Progenitor cell of endocrine pancreas (in vitro differentiated cells): ENCODE measurements around the gene KRTAP4-8. TPM values are rescaled to one million over a fixed set of nuclear protein-coding genes. Genes with fewer than 3 reads are reported as not detected.
"Not testable (repeated sequence)": the region's sequence is repeated elsewhere in the genome, so short reads cannot be mapped to it uniquely, and the experiment has no call there.

Source experiments
- DNase-seq: peaks from one replicate; pipeline ENCODE4 v3.0.0; 2021; ENCODE audit warnings: low spot score; ENCODE audit not compliant: unreplicated experiment
- H3K27ac Mint-ChIP-seq: 2 replicates; pipeline ENCODE4 v1.8.0; 2021; ENCODE audit warnings: mild to moderate bottlenecking, moderate library complexity, mixed read lengths
- H3K27me3 Mint-ChIP-seq: 2 replicates; pipeline ENCODE4 v1.8.0; 2021; ENCODE audit warnings: mixed read lengths
- H3K36me3 Mint-ChIP-seq: 2 replicates; pipeline ENCODE4 v1.8.0; 2022; ENCODE audit warnings: mixed read lengths; ENCODE audit not compliant: insufficient read depth
- H3K4me1 Mint-ChIP-seq: 2 replicates; pipeline ENCODE4 v1.8.0; 2021; ENCODE audit warnings: low read depth, mixed read lengths
- H3K4me3 Mint-ChIP-seq: 2 replicates; pipeline ENCODE4 v1.8.0; 2021; ENCODE audit warnings: low read depth, mild to moderate bottlenecking, moderate library complexity, mixed read lengths
- H3K9me3 Mint-ChIP-seq: 2 replicates; pipeline ENCODE4 v1.8.0; 2021; ENCODE audit warnings: low read depth, mixed read lengths
- total RNA-seq: library from RNA; stranded (reverse); gene quantifications from 2 replicates; pipeline ENCODE4 v1.2.1, GENCODE V29; 2021
- TF ChIP-seq, protein P1 (sequence below): fragments of 200-600 bp; sonication (generic); IDR thresholded peaks from one replicate; pipeline ENCODE4 v1.5.0; 2021; ENCODE audit warnings: antibody characterized with exemption, mild to moderate bottlenecking; ENCODE audit not compliant: unreplicated experiment

KRTAP4-8 gene
- total RNA-seq, 1 donor from 2014 or later, result not detected

- Mint-ChIP-seq H3K27me3 (peaks cover 5% of the 10 kb centered on the region), H3K36me3 (no peaks in the 10 kb centered on the region), H3K4me1 (peaks cover 6% of the 10 kb centered on the region), H3K27ac (no peak overlapping the region), H3K4me3 (no peak overlapping the region), H3K9me3 (peaks cover 12% of the 10 kb centered on the region)
- TF ChIP-seq, protein P1, sequence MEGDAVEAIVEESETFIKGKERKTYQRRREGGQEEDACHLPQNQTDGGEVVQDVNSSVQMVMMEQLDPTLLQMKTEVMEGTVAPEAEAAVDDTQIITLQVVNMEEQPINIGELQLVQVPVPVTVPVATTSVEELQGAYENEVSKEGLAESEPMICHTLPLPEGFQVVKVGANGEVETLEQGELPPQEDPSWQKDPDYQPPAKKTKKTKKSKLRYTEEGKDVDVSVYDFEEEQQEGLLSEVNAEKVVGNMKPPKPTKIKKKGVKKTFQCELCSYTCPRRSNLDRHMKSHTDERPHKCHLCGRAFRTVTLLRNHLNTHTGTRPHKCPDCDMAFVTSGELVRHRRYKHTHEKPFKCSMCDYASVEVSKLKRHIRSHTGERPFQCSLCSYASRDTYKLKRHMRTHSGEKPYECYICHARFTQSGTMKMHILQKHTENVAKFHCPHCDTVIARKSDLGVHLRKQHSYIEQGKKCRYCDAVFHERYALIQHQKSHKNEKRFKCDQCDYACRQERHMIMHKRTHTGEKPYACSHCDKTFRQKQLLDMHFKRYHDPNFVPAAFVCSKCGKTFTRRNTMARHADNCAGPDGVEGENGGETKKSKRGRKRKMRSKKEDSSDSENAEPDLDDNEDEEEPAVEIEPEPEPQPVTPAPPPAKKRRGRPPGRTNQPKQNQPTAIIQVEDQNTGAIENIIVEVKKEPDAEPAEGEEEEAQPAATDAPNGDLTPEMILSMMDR, result no peak
- no peak for DNase-seq
Measured at GRCh38 chr17:41107941-41108450, 10.1 kb upstream of the KRTAP4-8 start.

GRCh38 chr17:41105347-41105746 lies 7.4 kb upstream of the KRTAP4-8 start, which contains the start of gene KRTAP4-9:
KRTAP4-9 (plus strand) TSS chr17:41105389; CDS start chr17:41105389, 0 bp downstream.
- H3K4me3 Mint-ChIP-seq, H3K4me1 Mint-ChIP-seq, H3K27me3 Mint-ChIP-seq, H3K27ac Mint-ChIP-seq, H3K36me3 Mint-ChIP-seq, H3K9me3 Mint-ChIP-seq, DNase-seq: not testable (repeated sequence)

DNA sequence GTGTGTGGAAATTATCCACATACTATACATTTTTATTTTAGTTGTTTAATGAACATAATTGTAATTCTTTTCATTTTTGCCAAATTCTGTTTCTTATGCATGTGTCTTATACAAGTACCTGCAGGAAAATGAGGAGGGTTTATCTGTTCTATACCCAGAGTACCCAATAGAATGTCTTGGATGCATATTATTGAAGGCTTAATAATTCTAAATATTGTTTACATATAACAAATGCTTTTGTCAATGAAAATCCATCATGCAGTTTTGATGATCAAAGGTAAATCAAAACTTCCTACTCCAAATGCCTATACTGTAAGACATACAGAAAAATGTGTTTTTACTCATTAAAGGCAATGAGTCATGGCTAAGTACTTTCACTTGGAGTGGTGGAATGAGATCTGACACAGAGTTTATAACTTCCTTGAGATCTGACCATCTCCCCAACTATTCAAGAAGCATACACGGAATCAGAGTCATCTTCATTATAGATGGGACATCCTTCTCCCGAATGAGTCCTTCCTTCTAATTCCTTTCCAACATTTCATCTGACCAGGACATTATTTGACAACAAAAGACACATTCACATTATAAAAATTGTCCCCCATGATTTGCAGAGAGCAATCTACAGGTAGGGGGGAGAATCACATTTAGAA lies 6.6 kb upstream of the KRTAP4-8 start:
- DNase-seq, H3K36me3 Mint-ChIP-seq, H3K4me3 Mint-ChIP-seq, H3K9me3 Mint-ChIP-seq, H3K4me1 Mint-ChIP-seq, H3K27me3 Mint-ChIP-seq, H3K27ac Mint-ChIP-seq: not testable (repeated sequence)

DNA sequence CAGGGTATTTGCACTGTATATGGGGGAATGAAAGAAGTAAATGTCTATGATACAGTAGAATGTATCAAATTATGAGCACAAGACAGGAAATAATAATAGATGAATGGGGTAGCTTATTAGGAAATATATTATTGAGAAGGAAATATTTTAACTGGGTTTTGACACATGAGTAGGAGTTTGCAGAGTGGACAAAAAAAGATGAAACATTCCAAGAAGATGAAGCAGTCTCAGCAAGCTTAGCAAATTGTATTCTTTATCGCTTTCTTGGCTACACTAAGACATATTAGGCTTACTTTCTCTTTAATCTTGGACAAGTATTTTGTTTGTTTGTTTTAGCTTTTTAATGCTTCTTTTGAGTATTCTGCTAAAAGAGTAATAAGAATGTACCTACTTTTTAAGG lies 6.0 kb upstream of the KRTAP4-8 start:
- Mint-ChIP-seq H3K4me3 (no peak overlapping the region), H3K9me3 (peaks cover 4% of the 10 kb centered on the region), H3K27me3 (peaks cover 8% of the 10 kb centered on the region), H3K27ac (no peak overlapping the region), H3K36me3 (no peaks in the 10 kb centered on the region), H3K4me1 (peaks cover 6% of the 10 kb centered on the region)
- TF ChIP-seq, protein P1, result no peak
- no peak for DNase-seq

DNA sequence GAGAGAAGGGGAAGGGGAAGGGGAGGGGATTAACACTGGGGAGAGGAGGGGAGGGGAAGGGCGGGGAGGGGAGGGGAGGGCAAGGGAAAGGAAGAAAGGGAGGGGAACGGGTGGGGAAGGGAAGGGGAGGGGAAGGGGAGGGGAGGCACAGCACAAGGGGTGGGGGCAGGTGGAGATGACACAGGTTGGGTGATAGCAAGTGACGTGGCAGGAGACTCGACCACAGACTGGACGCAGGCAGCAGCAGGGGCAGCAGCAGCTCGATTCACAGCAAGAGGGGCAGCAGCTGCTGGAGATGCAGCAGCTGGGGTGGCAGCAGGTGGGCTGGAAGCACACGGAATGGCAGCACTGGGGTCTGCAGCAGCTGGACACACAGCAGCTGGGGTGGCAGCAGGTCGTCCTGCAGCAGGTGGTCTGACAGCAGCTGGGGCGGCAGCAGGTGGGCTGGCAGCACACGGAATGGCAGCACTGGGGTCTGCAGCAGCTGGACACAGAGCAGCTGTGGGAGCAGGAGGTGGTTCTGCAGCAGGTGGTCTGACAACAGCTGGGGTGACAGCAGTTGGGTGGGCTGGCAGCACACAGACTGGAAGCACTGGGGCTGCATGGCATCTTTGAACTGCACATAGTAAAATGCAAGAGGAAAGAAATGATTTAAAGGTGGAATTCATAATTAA lies 3.8 kb upstream of the KRTAP4-8 start, which contains the start of gene KRTAP4-16:
TSS of gene KRTAP4-16 (minus strand) at position 624 of the 674 bp plus-strand sequence. CDS start at position 624, 0 bp downstream.
- DNase-seq, result no peak

GRCh38 chr17:41099682-41100480 lies 1.9 kb upstream of the KRTAP4-8 start:
- not testable (repeated sequence) for H3K36me3 Mint-ChIP-seq, H3K9me3 Mint-ChIP-seq, DNase-seq, H3K27me3 Mint-ChIP-seq, H3K4me3 Mint-ChIP-seq, H3K27ac Mint-ChIP-seq
- H3K4me1 Mint-ChIP-seq, result peaks cover 14% of the 10 kb centered on the region

More for the DNA sequence above, 3.8 kb upstream of the KRTAP4-8 start, which contains the start of gene KRTAP4-16:
- H3K27me3 Mint-ChIP-seq, result peaks cover 13% of the 10 kb centered on the region
- no peak within 1 kb of the TSS for H3K4me3 Mint-ChIP-seq
- peaks cover 1% of the 10 kb centered on the region for H3K4me1 Mint-ChIP-seq
- H3K27ac Mint-ChIP-seq, result no peak within 1 kb of the TSS
- H3K9me3 Mint-ChIP-seq, result no peaks in the 10 kb centered on the region
- TF ChIP-seq, protein P1, result no peak
- H3K36me3 Mint-ChIP-seq, result no peaks in the 10 kb centered on the region
